Kidney tubule cell (primary cell): Measurements from ENCODE around the gene MYH11.
"Not testable (repeated sequence)": the region's sequence is repeated elsewhere in the genome, so short reads cannot be mapped to it uniquely, and the experiment has no call there.

Experiments used
- DNase-seq: peaks from one replicate; pipeline ENCODE4 v3.0.0-alpha.2; 2018; ENCODE audit warnings: low spot score

The MYH11 gene

GRCh38 chr16:15708997-15709396, 147.8 kb downstream of the MYH11 start:
- no peak for DNase-seq

- DNase-seq = no peak
These were observed 148.7 kb downstream of the MYH11 start for GRCh38 chr16:15708096-15708495.

- DNase-seq = no peak
These were observed 149.5 kb downstream of the MYH11 start for GRCh38 chr16:15707332-15707731.

GRCh38 chr16:15705064-15705565, 151.7 kb downstream of the MYH11 start:
- DNase-seq = no peak

- DNase-seq = peak; percentile 60
These were observed 152.3 kb downstream of the MYH11 start for GRCh38 chr16:15704545-15704987.

GRCh38 chr16:15703029-15703736, 153.6 kb downstream of the MYH11 start:
- no peak for DNase-seq

GRCh38 chr16:15701975-15702970, 154.6 kb downstream of the MYH11 start:
- no peak for DNase-seq

- no peak for DNase-seq
These were observed 155.5 kb downstream of the MYH11 start for GRCh38 chr16:15701367-15701766.

GRCh38 chr16:15699819-15700218, 157.0 kb downstream of the MYH11 start:
- no peak for DNase-seq

GRCh38 chr16:15694499-15694898, 162.3 kb downstream of the MYH11 start:
- no peak for DNase-seq

GRCh38 chr16:15692508-15692907, 164.3 kb downstream of the MYH11 start:
- not testable (repeated sequence) for DNase-seq

GRCh38 chr16:15691046-15691445, 165.8 kb downstream of the MYH11 start:
- no peak for DNase-seq

- no peak for DNase-seq
These were observed 166.5 kb downstream of the MYH11 start for GRCh38 chr16:15690296-15690695.

- DNase-seq = no peak
These were observed 167.5 kb downstream of the MYH11 start for GRCh38 chr16:15689290-15689689.

GRCh38 chr16:15686287-15686686, 170.5 kb downstream of the MYH11 start:
- no peak for DNase-seq

GRCh38 chr16:15682105-15682570, 174.7 kb downstream of the MYH11 start:
- peak; percentile 68 for DNase-seq

GRCh38 chr16:15677447-15677846, 179.4 kb downstream of the MYH11 start:
- no peak for DNase-seq

- DNase-seq = no peak
These were observed 180.3 kb downstream of the MYH11 start for GRCh38 chr16:15676506-15676905.

GRCh38 chr16:15674571-15674970, 182.3 kb downstream of the MYH11 start:
- DNase-seq = no peak

- peak; percentile 39 for DNase-seq
These were observed 184.2 kb downstream of the MYH11 start for GRCh38 chr16:15672514-15673167.

- DNase-seq = not testable (repeated sequence)
These were observed 184.7 kb downstream of the MYH11 start for GRCh38 chr16:15672127-15672513.

- no peak for DNase-seq
These were observed 185.2 kb downstream of the MYH11 start for GRCh38 chr16:15671530-15672117.
